CD4-positive, CD25-positive, alpha-beta regulatory T cell (primary cell): ENCODE measurements around the gene KRT73. TPM values are rescaled to one million over a fixed set of nuclear protein-coding genes. Genes with fewer than 3 reads are reported as not detected.

Experiments used
- ATAC-seq, 2 donors: fragments of 150-1000 bp; cut with Tn5 transposase; one replicate each; pipeline ENCODE4 v1.10.0; 2021; ENCODE audit warnings: low read depth in 2 of 2, moderate number of reproducible peaks in 2 of 2, moderate library complexity in 1 of 2
- DNase-seq, 3 donors: peaks; one replicate each; pipeline versions ENCODE4 v3.0.0 to v3.0.0-alpha.2; 2012 to 2022; ENCODE audit warnings: mixed read lengths in 1 of 3
- H3K27ac ChIP-seq: one replicate; pipeline ENCODE4 v1.7.0; 2013; ENCODE audit warnings: mild to moderate bottlenecking, low read length; ENCODE audit not compliant: insufficient read depth, poor library complexity, severe bottlenecking
- H3K27me3 ChIP-seq: one replicate; pipeline ENCODE4 v1.7.0; 2013; ENCODE audit warnings: low read length; ENCODE audit not compliant: control insufficient read depth, insufficient read depth
- H3K36me3 ChIP-seq: one replicate; pipeline ENCODE4 v1.7.0; 2013; ENCODE audit warnings: mild to moderate bottlenecking, low read length, moderate library complexity; ENCODE audit not compliant: control insufficient read depth, insufficient read depth
- H3K4me1 ChIP-seq: 2 replicates; pipeline ENCODE4 v1.7.0; 2013; ENCODE audit warnings: mild to moderate bottlenecking, low read length; ENCODE audit not compliant: insufficient read depth, control insufficient read depth, poor library complexity, severe bottlenecking
- H3K4me3 ChIP-seq: one replicate; pipeline ENCODE4 v1.7.0; 2013; ENCODE audit warnings: low read depth, mild to moderate bottlenecking, low read length, moderate library complexity
- H3K9me3 ChIP-seq, 2 experiments: 1 replicate in 1 of 2; 2 replicates in 1 of 2; pipeline ENCODE4 v1.7.0; 2013; ENCODE audit warnings: low read length in 2 of 2, mild to moderate bottlenecking in 1 of 2, moderate library complexity in 1 of 2; ENCODE audit not compliant: control insufficient read depth in 2 of 2
- H3K27ac Mint-ChIP-seq, 3 donors: one replicate each; pipeline ENCODE4 v1.8.0; 2020 to 2022; ENCODE audit warnings: mild to moderate bottlenecking in 3 of 3, mixed read lengths in 3 of 3, moderate library complexity in 2 of 3
- H3K27me3 Mint-ChIP-seq: one replicate; pipeline ENCODE4 v1.8.0; 2022; ENCODE audit warnings: mild to moderate bottlenecking, mixed read lengths
- H3K36me3 Mint-ChIP-seq: one replicate; pipeline ENCODE4 v1.8.0; 2020; ENCODE audit warnings: mixed read lengths
- H3K4me1 Mint-ChIP-seq, 4 donors: one replicate each; pipeline ENCODE4 v1.8.0; 2020 to 2022; ENCODE audit warnings: mixed read lengths in 4 of 4, mild to moderate bottlenecking in 1 of 4
- H3K4me3 Mint-ChIP-seq, 4 donors: one replicate each; pipeline ENCODE4 v1.8.0; 2020 to 2022; ENCODE audit warnings: mild to moderate bottlenecking in 4 of 4, mixed read lengths in 4 of 4, moderate library complexity in 3 of 4
- H3K9me3 Mint-ChIP-seq, 7 donors: one replicate each; pipeline ENCODE4 v1.8.0; 2020 to 2022; ENCODE audit warnings: mixed read lengths in 7 of 7, mild to moderate bottlenecking in 3 of 7, moderate library complexity in 2 of 7
- polyA plus RNA-seq, 4 donors: library from polyadenylated mRNA; unstranded; fragments of 300-500 nt; fragmentation: Illumina TruSeq; gene quantifications; one replicate each; pipeline ENCODE4 v1.2.3, GENCODE V29; 2021
- total RNA-seq: library from RNA; stranded (reverse); gene quantifications from one replicate; pipeline ENCODE4 v1.2.3, GENCODE V29; 2022

KRT73 gene
- total and polyA plus RNA-seq, 5 donors from 2014 or later: 1.0 to 1.4 (median 1.1) TPM; not detected in 2

DNA sequence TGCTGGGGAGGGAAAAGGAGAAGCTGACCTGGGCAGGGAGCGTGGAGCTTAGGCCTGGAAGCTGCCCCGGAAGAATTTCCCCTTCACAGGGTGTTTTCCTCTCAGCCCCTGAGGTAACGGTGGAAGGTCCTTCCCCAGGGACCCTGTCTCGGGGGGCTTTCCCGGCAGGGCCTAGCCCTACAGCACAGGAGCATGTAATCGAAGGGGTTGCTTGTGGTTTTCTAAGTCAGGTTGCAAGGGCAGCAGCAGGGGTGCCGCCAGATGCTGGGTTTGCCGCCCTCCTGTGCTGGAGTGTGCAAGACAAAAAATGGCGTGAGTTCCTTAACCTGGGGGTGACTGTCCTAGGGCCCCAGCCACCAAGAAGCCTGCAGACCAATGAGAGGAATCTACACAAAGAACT, 43.1 kb downstream of the KRT73 start:
- Mint-ChIP-seq H3K9me3 (no peaks in the 10 kb centered on the region), H3K4me3 (no peak overlapping the region), H3K36me3 (no peaks in the 10 kb centered on the region), H3K27ac (no peak overlapping the region), H3K4me1 (no peaks in the 10 kb centered on the region), H3K27me3 (peaks cover 11% of the 10 kb centered on the region)
- Histone ChIP-seq H3K36me3 (no peaks in the 10 kb centered on the region), H3K4me3 (no peak overlapping the region), H3K27ac (no peak overlapping the region), H3K9me3 (no peaks in the 10 kb centered on the region), H3K27me3 (no peaks in the 10 kb centered on the region), H3K4me1 (no peaks in the 10 kb centered on the region)
- ATAC-seq (no peak), DNase-seq (no peak)

DNA sequence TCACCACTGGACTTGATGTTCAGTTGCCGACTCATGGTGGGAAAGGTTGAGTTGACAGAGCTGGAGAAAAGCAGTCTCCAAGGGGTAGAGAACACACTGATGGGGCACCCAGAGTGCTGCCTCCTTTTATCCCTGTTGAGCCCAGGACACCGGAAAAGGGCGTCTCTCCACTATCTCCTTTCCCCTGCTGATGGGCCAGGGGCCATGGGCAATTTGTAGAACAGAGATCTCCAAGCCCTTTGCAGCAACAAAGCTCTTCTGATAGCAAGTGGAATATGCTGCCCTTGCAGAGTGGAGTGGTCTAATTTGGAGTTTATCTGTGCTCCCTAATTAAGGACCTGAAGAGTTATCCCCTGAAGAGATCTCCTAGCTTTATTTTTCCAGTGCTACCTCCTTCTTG, 44.6 kb downstream of the KRT73 start, which contains the start of gene KRT74:
Gene KRT74 (minus strand): TSS at position 101 of the 400 bp plus-strand sequence. CDS start 66 bp downstream, at position 35.
- H3K27me3 Mint-ChIP-seq: peaks cover 11% of the 10 kb centered on the region
- H3K4me1 ChIP-seq: no peaks in the 10 kb centered on the region
- H3K4me3 ChIP-seq: no peak within 1 kb of the TSS
- no peak within 1 kb of the TSS for H3K27ac Mint-ChIP-seq
- H3K36me3 Mint-ChIP-seq: no peaks in the 10 kb centered on the region
- H3K4me1 Mint-ChIP-seq: no peaks in the 10 kb centered on the region
- no peak for ATAC-seq
- no peak within 1 kb of the TSS for H3K27ac ChIP-seq
- no peaks in the 10 kb centered on the region for H3K9me3 ChIP-seq
- no peaks in the 10 kb centered on the region for H3K27me3 ChIP-seq
- no peak within 1 kb of the TSS for H3K4me3 Mint-ChIP-seq
- no peak for DNase-seq
- no peaks in the 10 kb centered on the region for H3K36me3 ChIP-seq
- H3K9me3 Mint-ChIP-seq: no peaks in the 10 kb centered on the region

DNA sequence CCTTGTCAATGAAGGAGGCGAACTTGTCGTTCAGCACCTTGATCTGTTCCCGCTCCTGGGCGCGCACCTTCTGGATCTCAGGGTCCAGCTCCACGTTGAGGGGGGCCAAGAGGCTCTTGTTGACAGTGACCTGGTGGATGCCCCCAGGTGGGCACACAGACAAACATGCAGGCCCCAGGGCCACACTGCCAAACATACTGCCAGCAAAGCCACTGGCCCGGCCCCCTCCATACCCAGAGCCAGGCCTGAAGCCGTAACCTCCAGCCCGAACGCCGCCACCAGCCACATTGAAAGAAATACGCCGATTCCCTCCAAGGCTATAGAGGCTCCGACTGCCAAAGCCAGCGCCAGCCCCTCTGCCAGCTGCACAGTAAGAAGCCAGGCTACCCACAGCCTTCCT, 45.1 kb downstream of the KRT73 start:
- Histone ChIP-seq H3K4me1 (no peaks in the 10 kb centered on the region), H3K27me3 (no peaks in the 10 kb centered on the region), H3K27ac (no peak overlapping the region), H3K36me3 (no peaks in the 10 kb centered on the region), H3K9me3 (no peaks in the 10 kb centered on the region), H3K4me3 (no peak overlapping the region)
- no peaks in the 10 kb centered on the region for H3K4me1 Mint-ChIP-seq
- ATAC-seq: no peak
- H3K36me3 Mint-ChIP-seq: no peaks in the 10 kb centered on the region
- H3K9me3 Mint-ChIP-seq: no peaks in the 10 kb centered on the region
- H3K4me3 Mint-ChIP-seq: no peak overlapping the region
- no peak overlapping the region for H3K27ac Mint-ChIP-seq
- no peak for DNase-seq
- peaks cover 11% of the 10 kb centered on the region for H3K27me3 Mint-ChIP-seq

DNA sequence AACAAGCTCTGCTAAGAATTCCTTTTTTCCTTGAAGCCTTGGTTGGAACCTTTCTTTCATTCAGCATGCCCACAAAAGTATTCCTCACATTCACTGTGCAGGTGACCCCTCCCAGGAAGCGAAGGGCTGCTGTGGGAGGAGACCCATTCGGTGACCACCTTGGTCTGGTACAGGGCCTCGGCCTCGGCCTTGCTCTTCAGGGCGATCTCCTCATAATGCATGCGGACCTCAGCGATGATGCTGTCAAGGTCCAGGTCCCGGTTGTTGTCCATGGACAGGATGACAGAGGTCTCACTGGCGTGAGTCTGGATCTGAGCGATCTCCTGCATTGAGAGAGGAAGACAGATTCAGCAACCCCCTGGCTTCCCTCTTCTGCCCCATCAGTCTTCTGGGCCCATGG, 47.8 kb downstream of the KRT73 start:
- no peak overlapping the region for H3K27ac ChIP-seq
- H3K27me3 ChIP-seq: peaks cover 7% of the 10 kb centered on the region
- ATAC-seq: no peak
- no peak overlapping the region for H3K4me3 ChIP-seq
- Mint-ChIP-seq H3K27me3 (peaks cover 11% of the 10 kb centered on the region), H3K9me3 (peaks cover 0 to under 1% (median 0%) of the 10 kb centered on the region in 7 donors), H3K4me3 (no peak overlapping the region), H3K27ac (no peak overlapping the region), H3K36me3 (no peaks in the 10 kb centered on the region), H3K4me1 (no peaks in the 10 kb centered on the region)
- H3K9me3 ChIP-seq: no peaks in the 10 kb centered on the region
- DNase-seq: no peak
- H3K4me1 ChIP-seq: no peaks in the 10 kb centered on the region
- no peaks in the 10 kb centered on the region for H3K36me3 ChIP-seq

DNA sequence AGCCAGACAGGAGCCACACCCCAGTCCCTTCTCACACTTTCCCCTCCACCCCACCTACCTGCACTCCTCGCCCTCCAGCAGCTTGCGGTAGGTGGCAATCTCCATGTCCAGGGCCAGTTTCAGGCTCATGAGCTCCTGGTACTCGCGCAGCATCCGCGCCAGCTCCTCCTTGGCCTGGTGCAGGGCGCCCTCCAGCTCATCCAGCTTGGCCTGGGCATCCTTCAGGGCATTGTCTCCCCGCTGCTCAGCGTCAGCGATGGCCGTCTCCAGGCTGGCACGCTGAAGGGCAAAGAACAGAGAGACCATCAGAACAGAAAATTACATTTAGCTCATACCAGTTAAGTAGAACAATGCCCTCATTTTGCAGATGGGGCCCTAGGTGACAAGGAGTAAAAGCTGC, 50.2 kb downstream of the KRT73 start:
- peaks cover 25% of the 10 kb centered on the region for H3K27me3 Mint-ChIP-seq
- no peaks in the 10 kb centered on the region for H3K4me1 ChIP-seq
- H3K4me1 Mint-ChIP-seq: no peaks in the 10 kb centered on the region
- H3K4me3 Mint-ChIP-seq: no peak overlapping the region
- H3K27ac ChIP-seq: no peak overlapping the region
- H3K9me3 Mint-ChIP-seq: peaks cover 0 to 5% (median 0%) of the 10 kb centered on the region in 7 donors
- no peaks in the 10 kb centered on the region for H3K36me3 ChIP-seq
- H3K36me3 Mint-ChIP-seq: no peaks in the 10 kb centered on the region
- H3K4me3 ChIP-seq: no peak overlapping the region
- peaks cover 7% of the 10 kb centered on the region for H3K27me3 ChIP-seq
- peak overlapping the region in 1 of 3 donors; percentile 5 for H3K27ac Mint-ChIP-seq
- H3K9me3 ChIP-seq: no peaks in the 10 kb centered on the region
- no peak for ATAC-seq
- DNase-seq: no peak

DNA sequence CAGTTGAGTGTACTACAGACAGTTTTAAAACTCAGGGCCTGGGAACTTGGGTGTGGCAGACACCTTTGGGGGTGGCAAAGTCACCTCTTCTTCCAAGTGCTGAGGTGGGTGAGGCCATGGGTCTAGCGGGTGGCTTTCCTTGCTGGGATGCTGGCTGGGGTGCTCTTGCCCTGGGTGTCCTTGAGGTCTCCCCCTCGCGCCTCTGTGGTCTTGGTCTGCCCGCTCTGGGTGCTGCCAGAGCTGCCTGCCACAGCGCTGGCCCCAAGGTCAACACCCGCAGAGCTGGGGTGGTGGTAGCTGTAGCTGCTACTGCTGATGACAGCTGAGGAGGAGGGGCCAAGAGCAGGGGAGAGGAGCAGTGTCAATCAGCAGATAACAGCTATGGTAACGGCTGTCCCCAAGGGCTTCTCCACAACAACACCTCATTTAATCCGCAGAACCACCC, 51.5 kb downstream of the KRT73 start:
- no peak overlapping the region for H3K27ac ChIP-seq
- Mint-ChIP-seq H3K4me1 (no peaks in the 10 kb centered on the region), H3K27ac (no peak overlapping the region), H3K36me3 (no peaks in the 10 kb centered on the region), H3K4me3 (no peak overlapping the region), H3K9me3 (peaks cover 0 to 5% (median 0%) of the 10 kb centered on the region in 7 donors), H3K27me3 (peaks cover 20% of the 10 kb centered on the region)
- ATAC-seq: no peak
- DNase-seq: no peak
- no peaks in the 10 kb centered on the region for H3K9me3 ChIP-seq
- peaks cover 7% of the 10 kb centered on the region for H3K27me3 ChIP-seq
- no peaks in the 10 kb centered on the region for H3K36me3 ChIP-seq
- no peaks in the 10 kb centered on the region for H3K4me1 ChIP-seq
- no peak overlapping the region for H3K4me3 ChIP-seq

DNA sequence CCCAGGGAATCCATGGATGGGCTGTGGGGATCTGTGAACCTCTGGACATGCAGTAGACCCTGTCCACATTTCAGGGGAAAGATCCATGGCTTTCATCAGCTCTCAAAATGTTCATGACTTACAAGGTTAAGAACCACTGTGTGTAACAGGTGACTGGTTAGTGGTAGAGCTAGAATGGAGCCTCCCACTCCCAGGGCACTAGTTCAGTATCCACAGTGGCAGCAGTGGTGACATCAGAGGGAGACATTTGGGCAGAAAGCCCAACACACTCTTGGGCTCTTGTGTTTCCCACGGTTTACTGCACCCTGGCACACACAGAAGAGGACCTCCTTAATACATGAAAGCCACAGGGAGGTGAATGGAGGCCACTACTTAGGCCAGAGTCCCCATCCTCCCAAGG, 53.8 kb downstream of the KRT73 start:
- no peak for ATAC-seq
- no peak for DNase-seq
- H3K4me3 Mint-ChIP-seq: no peak overlapping the region
- H3K9me3 Mint-ChIP-seq: peaks cover 0 to 5% (median 0%) of the 10 kb centered on the region in 7 donors
- H3K27me3 Mint-ChIP-seq: peaks cover 28% of the 10 kb centered on the region
- H3K4me1 Mint-ChIP-seq: no peaks in the 10 kb centered on the region
- Histone ChIP-seq H3K36me3 (no peaks in the 10 kb centered on the region), H3K9me3 (no peaks in the 10 kb centered on the region), H3K27ac (no peak overlapping the region), H3K4me1 (no peaks in the 10 kb centered on the region), H3K4me3 (no peak overlapping the region), H3K27me3 (peaks cover 7% of the 10 kb centered on the region)
- no peak overlapping the region for H3K27ac Mint-ChIP-seq
- H3K36me3 Mint-ChIP-seq: no peaks in the 10 kb centered on the region

DNA sequence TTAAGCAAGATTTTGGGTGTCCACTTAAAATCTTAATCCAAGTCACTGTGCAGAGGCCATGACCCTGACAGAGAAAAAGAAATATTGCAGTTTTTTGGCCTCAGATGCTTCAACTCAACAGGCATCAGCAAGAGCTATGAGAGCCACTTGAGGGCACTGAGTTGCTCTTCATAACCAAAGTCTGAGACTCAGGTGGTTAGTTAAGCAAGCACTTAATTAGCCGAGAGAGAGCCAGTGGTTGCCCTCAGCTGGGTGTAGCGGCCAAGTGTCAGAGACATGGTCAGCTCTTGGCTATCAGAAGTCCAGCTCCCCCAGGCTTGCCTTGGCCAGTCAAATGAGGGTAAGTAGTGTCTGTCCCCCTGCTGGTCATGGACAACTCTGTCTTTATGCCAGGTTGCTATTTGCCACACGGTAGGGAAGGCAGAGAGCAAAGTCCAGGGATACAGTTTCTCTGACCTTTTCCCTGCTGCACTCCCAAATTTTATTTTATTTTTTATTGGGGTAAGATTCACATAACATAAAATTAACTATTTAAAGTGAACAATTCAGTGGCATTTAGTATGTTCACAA, 56.4 kb downstream of the KRT73 start:
- no peak for ATAC-seq

More for the DNA sequence above, 56.4 kb downstream of the KRT73 start:
- no peak overlapping the region for H3K4me3 ChIP-seq
- peaks cover 0 to 5% (median 0%) of the 10 kb centered on the region in 7 donors for H3K9me3 Mint-ChIP-seq
- DNase-seq: no peak
- no peaks in the 10 kb centered on the region for H3K36me3 ChIP-seq
- H3K36me3 Mint-ChIP-seq: no peaks in the 10 kb centered on the region
- H3K4me1 ChIP-seq: no peaks in the 10 kb centered on the region
- peaks cover 28% of the 10 kb centered on the region for H3K27me3 Mint-ChIP-seq
- no peak overlapping the region for H3K27ac Mint-ChIP-seq
- no peak overlapping the region for H3K27ac ChIP-seq
- H3K4me1 Mint-ChIP-seq: no peaks in the 10 kb centered on the region
- peaks cover 7% of the 10 kb centered on the region for H3K27me3 ChIP-seq
- no peaks in the 10 kb centered on the region for H3K9me3 ChIP-seq
- no peak overlapping the region for H3K4me3 Mint-ChIP-seq
